Measurements from ENCODE around the gene HEXA. TPM values are rescaled to one million over a fixed set of nuclear protein-coding genes. Genes with fewer than 3 reads are reported as not detected.
"Not testable (repeated sequence)": the region's sequence is repeated elsewhere in the genome, so short reads cannot be mapped to it uniquely, and the experiment has no call there.

The HEXA gene
- polyA plus RNA-seq, 1 donor (not counting 4 experiments of a cell fraction or from before 2014, with no cell fraction given) = 53.5 TPM

DNA sequence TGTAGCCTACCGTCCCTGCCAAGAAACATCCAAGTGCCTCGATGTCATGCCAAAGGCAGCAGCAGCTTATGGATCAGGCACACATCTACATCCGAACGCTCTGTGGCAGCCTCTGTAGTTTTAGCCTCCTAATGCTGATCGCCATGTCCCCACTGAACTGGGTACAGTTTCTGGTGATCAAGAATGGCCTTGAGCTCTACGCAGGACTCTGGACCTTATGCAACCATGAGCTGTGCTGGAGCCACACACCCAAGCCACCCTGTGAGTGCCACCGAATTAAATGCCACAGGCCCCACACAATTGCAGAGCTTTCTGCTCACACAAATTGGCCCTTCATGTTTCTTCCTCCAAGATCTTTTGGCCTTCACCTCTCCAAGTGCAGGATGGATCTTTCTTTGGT, 22.8 kb upstream of the HEXA start:
- no peak overlapping the region for H3K4me2 ChIP-seq (ENCODE audit: control insufficient read depth, extremely low read depth, insufficient read depth, low read depth, low read length)
- H3K36me3 ChIP-seq (ENCODE audit: control insufficient read depth in 2 of 2, extremely low read depth in 1 of 2, insufficient read depth in 2 of 2, low read length in 2 of 2) = no peaks in the 10 kb centered on the region
- H3K4me3 ChIP-seq (ENCODE audit: control insufficient read depth in 2 of 3, extremely low read depth in 1 of 3, insufficient read depth in 2 of 3, low read depth in 1 of 3, low read length in 3 of 3) = no peak overlapping the region
- no peaks in the 10 kb centered on the region for H3K9me1 ChIP-seq (ENCODE audit: control insufficient read depth, extremely low read depth, insufficient read depth, low read length)
- H3K9me3 ChIP-seq (ENCODE audit: control insufficient read depth, low read depth, low read length) = no peaks in the 10 kb centered on the region
- H2AFZ ChIP-seq (ENCODE audit: control insufficient read depth, low read length) = no peak overlapping the region
- dilution Hi-C loops (cut with MboI; ENCODE audit: extremely low pct_ligation_motif_present, low sequenced_read_pairs) = no loop called here
- no peak overlapping the region for H3K9ac ChIP-seq (ENCODE audit: control insufficient read depth, extremely low read depth, insufficient read depth, low read length)
- TF ChIP-seq EZH2 (IDR thresholded peaks at IDR 0.05; ENCODE audit: low read length) = no peak
- TF ChIP-seq, protein P1, sequence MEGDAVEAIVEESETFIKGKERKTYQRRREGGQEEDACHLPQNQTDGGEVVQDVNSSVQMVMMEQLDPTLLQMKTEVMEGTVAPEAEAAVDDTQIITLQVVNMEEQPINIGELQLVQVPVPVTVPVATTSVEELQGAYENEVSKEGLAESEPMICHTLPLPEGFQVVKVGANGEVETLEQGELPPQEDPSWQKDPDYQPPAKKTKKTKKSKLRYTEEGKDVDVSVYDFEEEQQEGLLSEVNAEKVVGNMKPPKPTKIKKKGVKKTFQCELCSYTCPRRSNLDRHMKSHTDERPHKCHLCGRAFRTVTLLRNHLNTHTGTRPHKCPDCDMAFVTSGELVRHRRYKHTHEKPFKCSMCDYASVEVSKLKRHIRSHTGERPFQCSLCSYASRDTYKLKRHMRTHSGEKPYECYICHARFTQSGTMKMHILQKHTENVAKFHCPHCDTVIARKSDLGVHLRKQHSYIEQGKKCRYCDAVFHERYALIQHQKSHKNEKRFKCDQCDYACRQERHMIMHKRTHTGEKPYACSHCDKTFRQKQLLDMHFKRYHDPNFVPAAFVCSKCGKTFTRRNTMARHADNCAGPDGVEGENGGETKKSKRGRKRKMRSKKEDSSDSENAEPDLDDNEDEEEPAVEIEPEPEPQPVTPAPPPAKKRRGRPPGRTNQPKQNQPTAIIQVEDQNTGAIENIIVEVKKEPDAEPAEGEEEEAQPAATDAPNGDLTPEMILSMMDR (optimal IDR thresholded peaks at IDR 0.05 in 1 of 3, IDR thresholded peaks at IDR 0.05 in 1 of 3, conservative IDR thresholded peaks at IDR 0.05 in 1 of 3; ENCODE audit: extremely low read depth in 1 of 3, insufficient read depth in 2 of 3, low read length in 3 of 3) = no peak
- H3K27ac ChIP-seq (ENCODE audit: control insufficient read depth, insufficient read depth, low read length) = no peak overlapping the region
- H3K79me2 ChIP-seq (ENCODE audit: control insufficient read depth, insufficient read depth, low read length) = no peaks in the 10 kb centered on the region
- no peaks in the 10 kb centered on the region for H3K27me3 ChIP-seq (ENCODE audit: control insufficient read depth, extremely low read depth, insufficient read depth, low read length)
- H4K20me1 ChIP-seq (ENCODE audit: control insufficient read depth, extremely low read depth, insufficient read depth, low read length) = no peaks in the 10 kb centered on the region
- FAIRE-seq (no peak), DNase-seq (ENCODE audit: low read depth, low spot score) (no peak)
- H3K4me1 ChIP-seq (ENCODE audit: control insufficient read depth, extremely low read depth, insufficient read depth, low read length) = no peaks in the 10 kb centered on the region

DNA sequence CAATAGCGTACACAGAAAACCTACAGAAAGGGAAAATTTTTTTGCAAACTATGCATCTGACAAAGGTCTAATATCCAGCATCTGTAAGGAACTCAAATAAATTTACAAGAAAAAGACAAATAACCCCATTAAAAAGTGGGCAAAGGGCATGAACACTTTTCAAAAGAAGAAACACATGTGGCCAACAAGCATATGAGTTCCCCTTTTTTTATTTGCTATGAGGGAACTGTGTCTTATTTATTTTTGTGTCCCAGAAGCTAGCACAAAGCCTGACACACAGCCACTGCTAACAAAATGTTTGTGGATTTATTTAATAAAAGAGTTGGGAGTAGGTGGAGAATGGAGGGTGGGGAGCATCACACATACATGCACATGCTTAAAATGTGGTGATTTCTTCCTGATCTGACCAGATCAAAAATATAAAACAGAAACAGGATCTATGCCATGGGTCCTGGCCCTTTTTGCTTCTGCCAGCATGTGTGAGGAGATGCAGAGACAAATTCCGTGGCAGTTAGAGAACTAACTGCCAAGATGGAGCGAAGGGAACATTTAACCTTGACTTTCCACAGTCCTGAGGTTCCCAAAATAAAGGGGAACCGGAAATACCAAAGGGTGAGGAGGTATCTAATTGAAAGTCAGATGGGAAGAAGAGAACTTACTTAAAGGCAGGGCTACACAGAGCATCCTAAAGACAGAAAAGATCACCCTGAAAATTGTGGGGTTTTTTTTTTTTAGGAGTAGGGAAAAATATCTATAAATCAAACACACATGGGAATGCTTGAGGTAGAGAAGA, 22.2 kb upstream of the HEXA start, which contains the start of gene TMEM202:
Gene TMEM202, plus strand, starts transcription at position 510 of the 793 bp plus-strand sequence. Its CDS starts 22 bp downstream, at position 532.
- H3K4me2 ChIP-seq (ENCODE audit: control insufficient read depth, extremely low read depth, insufficient read depth, low read depth, low read length) = no peak within 1 kb of the TSS
- no peak within 1 kb of the TSS for H3K9ac ChIP-seq (ENCODE audit: control insufficient read depth, extremely low read depth, insufficient read depth, low read length)
- H3K4me3 ChIP-seq (ENCODE audit: control insufficient read depth in 2 of 3, extremely low read depth in 1 of 3, insufficient read depth in 2 of 3, low read depth in 1 of 3, low read length in 3 of 3) = no peak within 1 kb of the TSS
- no peaks in the 10 kb centered on the region for H3K9me3 ChIP-seq (ENCODE audit: control insufficient read depth, low read depth, low read length)
- no peaks in the 10 kb centered on the region for H3K79me2 ChIP-seq (ENCODE audit: control insufficient read depth, insufficient read depth, low read length)
- dilution Hi-C loops (cut with MboI; ENCODE audit: extremely low pct_ligation_motif_present, low sequenced_read_pairs) = no loop called here
- H3K4me1 ChIP-seq (ENCODE audit: control insufficient read depth, extremely low read depth, insufficient read depth, low read length) = no peaks in the 10 kb centered on the region
- FAIRE-seq (no peak), DNase-seq (ENCODE audit: low read depth, low spot score) (no peak)
- no peaks in the 10 kb centered on the region for H3K27me3 ChIP-seq (ENCODE audit: control insufficient read depth, extremely low read depth, insufficient read depth, low read length)
- no peak for TF ChIP-seq EZH2 (IDR thresholded peaks at IDR 0.05; ENCODE audit: low read length)
- TF ChIP-seq, protein P1 (optimal IDR thresholded peaks at IDR 0.05 in 1 of 3, IDR thresholded peaks at IDR 0.05 in 1 of 3, conservative IDR thresholded peaks at IDR 0.05 in 1 of 3; ENCODE audit: extremely low read depth in 1 of 3, insufficient read depth in 2 of 3, low read length in 3 of 3) = no peak
- no peak within 1 kb of the TSS for H3K27ac ChIP-seq (ENCODE audit: control insufficient read depth, insufficient read depth, low read length)
- no peak within 1 kb of the TSS for H2AFZ ChIP-seq (ENCODE audit: control insufficient read depth, low read length)
- no peaks in the 10 kb centered on the region for H4K20me1 ChIP-seq (ENCODE audit: control insufficient read depth, extremely low read depth, insufficient read depth, low read length)
- H3K36me3 ChIP-seq (ENCODE audit: control insufficient read depth in 2 of 2, extremely low read depth in 1 of 2, insufficient read depth in 2 of 2, low read length in 2 of 2) = no peaks in the 10 kb centered on the region
- H3K9me1 ChIP-seq (ENCODE audit: control insufficient read depth, extremely low read depth, insufficient read depth, low read length) = no peaks in the 10 kb centered on the region

DNA sequence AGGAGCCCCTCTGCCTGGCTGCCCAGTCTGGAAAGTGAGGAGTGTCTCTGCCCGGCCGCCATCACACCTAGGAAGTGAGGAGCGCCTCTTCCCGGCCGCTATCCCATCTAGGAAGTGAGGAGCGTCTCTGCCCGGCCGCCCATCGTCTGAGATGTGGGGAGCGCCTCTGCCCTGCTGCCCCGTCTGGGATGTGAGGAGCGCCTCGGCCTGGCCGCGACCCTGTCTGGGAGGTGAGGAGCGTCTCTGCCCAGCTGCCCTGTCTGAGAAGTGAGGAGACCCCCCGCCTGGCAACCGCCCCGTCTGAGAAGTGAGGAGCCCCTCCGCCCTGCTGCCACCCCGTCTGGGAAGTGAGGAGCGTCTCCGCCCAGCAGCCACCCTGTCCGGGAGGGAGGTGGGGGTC, 20.5 kb upstream of the HEXA start:
- H2AFZ ChIP-seq (ENCODE audit: control insufficient read depth, low read length); FAIRE-seq; H3K9me3 ChIP-seq (ENCODE audit: control insufficient read depth, low read depth, low read length); H3K4me1 ChIP-seq (ENCODE audit: control insufficient read depth, extremely low read depth, insufficient read depth, low read length); DNase-seq (ENCODE audit: low read depth, low spot score); H3K36me3 ChIP-seq (ENCODE audit: control insufficient read depth in 2 of 2, extremely low read depth in 1 of 2, insufficient read depth in 2 of 2, low read length in 2 of 2); H3K79me2 ChIP-seq (ENCODE audit: control insufficient read depth, insufficient read depth, low read length); H3K27me3 ChIP-seq (ENCODE audit: control insufficient read depth, extremely low read depth, insufficient read depth, low read length); H3K27ac ChIP-seq (ENCODE audit: control insufficient read depth, insufficient read depth, low read length); H4K20me1 ChIP-seq (ENCODE audit: control insufficient read depth, extremely low read depth, insufficient read depth, low read length); H3K4me3 ChIP-seq (ENCODE audit: control insufficient read depth in 2 of 3, extremely low read depth in 1 of 3, insufficient read depth in 2 of 3, low read depth in 1 of 3, low read length in 3 of 3); H3K9ac ChIP-seq (ENCODE audit: control insufficient read depth, extremely low read depth, insufficient read depth, low read length); H3K9me1 ChIP-seq (ENCODE audit: control insufficient read depth, extremely low read depth, insufficient read depth, low read length); H3K4me2 ChIP-seq (ENCODE audit: control insufficient read depth, extremely low read depth, insufficient read depth, low read depth, low read length); dilution Hi-C loops (cut with MboI; ENCODE audit: extremely low pct_ligation_motif_present, low sequenced_read_pairs): not testable (repeated sequence)

Measured in keratinocyte (primary cell).